GM08714 (cell line): Measurements from ENCODE around the gene NOD2.

Experiments used
- H3K4me3 ChIP-seq: fragments of 200-500 bp; sonication (Bioruptor generic); 2 replicates; pipeline ENCODE4 v1.5.1; 2014; ENCODE audit warnings: mild to moderate bottlenecking, low read length, inconsistent platforms
- ZNF274 ChIP-seq: IDR thresholded peaks from 2 replicates; pipeline ENCODE4 v1.6.1; 2012; ENCODE audit warnings: mild to moderate bottlenecking, low read depth, low read length

NOD2 gene

GRCh38 chr16:50709061-50709684 lies 15.8 kb downstream of the NOD2 start:
- no peak for TF ChIP-seq ZNF274
- no peak overlapping the region for H3K4me3 ChIP-seq

GRCh38 chr16:50709980-50710379 lies 16.6 kb downstream of the NOD2 start:
- no peak for TF ChIP-seq ZNF274
- H3K4me3 ChIP-seq, result no peak overlapping the region

DNA sequence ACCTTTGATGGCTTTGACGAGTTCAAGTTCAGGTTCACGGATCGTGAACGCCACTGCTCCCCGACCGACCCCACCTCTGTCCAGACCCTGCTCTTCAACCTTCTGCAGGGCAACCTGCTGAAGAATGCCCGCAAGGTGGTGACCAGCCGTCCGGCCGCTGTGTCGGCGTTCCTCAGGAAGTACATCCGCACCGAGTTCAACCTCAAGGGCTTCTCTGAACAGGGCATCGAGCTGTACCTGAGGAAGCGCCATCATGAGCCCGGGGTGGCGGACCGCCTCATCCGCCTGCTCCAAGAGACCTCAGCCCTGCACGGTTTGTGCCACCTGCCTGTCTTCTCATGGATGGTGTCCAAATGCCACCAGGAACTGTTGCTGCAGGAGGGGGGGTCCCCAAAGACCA lies 17.6 kb downstream of the NOD2 start:
- H3K4me3 ChIP-seq, result no peak overlapping the region
- TF ChIP-seq ZNF274, result no peak

DNA sequence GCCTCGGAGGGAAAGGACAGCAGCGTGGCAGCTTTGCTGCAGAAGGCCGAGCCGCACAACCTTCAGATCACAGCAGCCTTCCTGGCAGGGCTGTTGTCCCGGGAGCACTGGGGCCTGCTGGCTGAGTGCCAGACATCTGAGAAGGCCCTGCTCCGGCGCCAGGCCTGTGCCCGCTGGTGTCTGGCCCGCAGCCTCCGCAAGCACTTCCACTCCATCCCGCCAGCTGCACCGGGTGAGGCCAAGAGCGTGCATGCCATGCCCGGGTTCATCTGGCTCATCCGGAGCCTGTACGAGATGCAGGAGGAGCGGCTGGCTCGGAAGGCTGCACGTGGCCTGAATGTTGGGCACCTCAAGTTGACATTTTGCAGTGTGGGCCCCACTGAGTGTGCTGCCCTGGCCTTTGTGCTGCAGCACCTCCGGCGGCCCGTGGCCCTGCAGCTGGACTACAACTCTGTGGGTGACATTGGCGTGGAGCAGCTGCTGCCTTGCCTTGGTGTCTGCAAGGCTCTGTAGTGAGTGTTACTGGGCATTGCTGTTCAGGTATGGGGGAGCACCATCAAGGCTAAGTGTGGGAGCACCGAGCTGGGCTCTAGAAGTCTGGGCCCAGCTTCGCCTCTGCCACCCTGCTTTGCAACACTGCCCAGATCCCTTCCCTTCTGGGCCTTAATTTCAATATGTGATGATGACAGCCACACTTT lies 18.6 kb downstream of the NOD2 start:
- TF ChIP-seq ZNF274, result no peak

GRCh38 chr16:50712560-50712898 lies 19.1 kb downstream of the NOD2 start:
- no peak for TF ChIP-seq ZNF274
- no peak overlapping the region for H3K4me3 ChIP-seq

More for the DNA sequence above, 18.6 kb downstream of the NOD2 start:
- H3K4me3 ChIP-seq, result no peak overlapping the region

DNA sequence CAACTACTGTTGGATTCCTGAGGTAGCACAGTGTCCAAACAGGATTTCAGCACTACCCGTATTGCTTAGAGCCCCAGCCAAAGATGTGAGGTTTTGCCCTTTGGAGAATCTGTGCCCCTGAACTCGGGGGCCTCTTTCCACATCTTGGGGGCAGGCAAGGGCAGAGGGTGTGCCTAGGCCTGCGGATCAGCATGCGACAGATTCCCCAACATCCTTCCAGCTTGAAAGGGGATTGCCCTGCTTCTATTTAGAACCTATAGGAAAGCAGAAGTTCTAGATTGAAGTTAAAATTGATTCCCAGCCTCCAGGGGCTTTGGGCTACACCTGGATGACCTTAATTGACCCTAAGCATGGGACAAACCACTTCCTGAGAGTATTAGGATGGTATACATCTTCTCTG lies 19.6 kb downstream of the NOD2 start:
- TF ChIP-seq ZNF274, result no peak
- no peak overlapping the region for H3K4me3 ChIP-seq

DNA sequence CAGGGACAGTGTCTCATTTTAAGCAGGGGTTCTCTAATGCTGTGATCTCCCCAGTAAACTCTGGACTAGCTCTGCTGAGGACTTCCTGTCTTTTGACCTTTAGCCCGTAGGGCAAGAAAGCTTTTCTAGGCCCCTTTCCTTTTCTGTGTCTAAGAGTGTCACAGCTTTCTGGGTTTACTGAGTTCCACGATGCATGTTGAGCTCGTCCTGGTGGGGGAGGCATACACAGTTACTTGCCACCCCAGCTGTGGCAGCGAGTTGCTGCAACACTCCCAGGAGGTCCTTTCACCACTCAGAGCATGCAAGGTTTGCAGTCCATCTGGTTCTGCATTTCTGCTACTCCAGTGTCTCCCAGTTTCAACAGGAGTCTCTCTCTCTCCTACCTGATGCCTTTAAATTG lies 23.7 kb downstream of the NOD2 start:
- no peak for TF ChIP-seq ZNF274
- no peak overlapping the region for H3K4me3 ChIP-seq

- no peak overlapping the region for H3K4me3 ChIP-seq
- TF ChIP-seq ZNF274, result no peak
Measured at GRCh38 chr16:50717494-50717893, 24.1 kb downstream of the NOD2 start.

DNA sequence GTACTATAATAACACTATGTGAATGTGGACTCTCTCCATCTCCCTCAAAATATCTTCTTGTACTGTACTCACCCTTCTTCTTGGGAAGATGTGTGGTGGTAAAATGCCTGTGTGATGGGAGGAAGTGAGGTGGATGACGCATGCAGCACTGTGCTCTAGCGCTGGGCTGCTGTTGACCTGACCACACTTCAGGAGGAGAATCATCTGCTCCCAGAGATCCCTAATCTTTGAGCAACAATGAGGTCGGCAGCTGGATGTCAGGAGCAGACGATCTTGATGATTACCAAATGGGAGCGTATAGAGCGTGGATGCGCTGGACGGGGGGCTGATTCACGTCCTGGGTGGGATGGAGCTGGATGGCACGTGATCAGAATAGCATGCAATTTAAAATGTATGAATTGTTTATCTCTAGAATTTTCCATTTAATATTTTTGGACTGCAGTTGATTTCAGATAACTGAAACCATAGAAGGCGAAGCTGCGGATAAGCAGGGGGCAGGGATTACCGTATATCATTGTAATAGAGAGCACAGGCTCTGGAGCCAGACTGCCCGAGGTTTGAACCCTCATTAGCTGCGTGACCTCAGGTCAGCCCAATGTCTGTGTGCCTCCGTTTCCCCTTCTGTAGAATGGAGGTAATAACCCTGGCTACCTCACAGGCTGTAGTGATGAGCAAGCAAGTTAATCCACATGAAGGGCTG lies 24.8 kb downstream of the NOD2 start:
- H3K4me3 ChIP-seq, result no peak overlapping the region
- no peak for TF ChIP-seq ZNF274

DNA sequence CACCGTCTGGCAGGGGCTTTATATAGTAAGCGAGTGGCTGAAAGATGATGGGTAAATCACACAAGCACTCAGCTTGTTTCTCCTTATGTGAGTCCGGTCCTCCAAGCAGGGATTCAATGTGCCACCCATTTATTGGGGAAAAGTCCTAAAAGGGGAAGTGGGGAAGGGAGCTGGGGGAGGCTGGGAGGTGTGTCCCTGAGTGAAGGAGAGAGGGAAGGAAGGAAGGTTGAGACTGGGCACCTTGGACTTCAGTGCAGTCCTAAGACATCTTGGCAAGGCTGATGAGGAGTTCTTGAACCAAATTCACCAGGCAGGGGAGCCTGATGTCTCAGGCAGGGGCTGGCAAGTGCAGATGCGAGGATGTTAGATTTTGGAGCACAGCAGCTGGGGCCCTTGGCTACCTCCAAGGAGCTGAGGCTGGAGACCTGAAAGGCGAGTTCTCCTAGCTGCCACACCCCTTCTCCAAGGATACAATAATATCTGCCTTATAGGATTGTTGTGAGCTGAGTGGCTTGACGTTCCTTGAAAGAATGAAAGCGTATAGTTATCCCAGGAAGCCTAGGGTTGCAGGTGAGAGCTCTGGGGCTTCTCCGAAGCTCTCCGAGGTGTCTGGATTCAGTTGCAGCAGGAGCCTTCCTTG lies 25.5 kb downstream of the NOD2 start:
- no peak overlapping the region for H3K4me3 ChIP-seq
- TF ChIP-seq ZNF274, result no peak

- no peak overlapping the region for H3K4me3 ChIP-seq
- TF ChIP-seq ZNF274, result no peak
Measured at GRCh38 chr16:50719401-50720337, 26.3 kb downstream of the NOD2 start.

DNA sequence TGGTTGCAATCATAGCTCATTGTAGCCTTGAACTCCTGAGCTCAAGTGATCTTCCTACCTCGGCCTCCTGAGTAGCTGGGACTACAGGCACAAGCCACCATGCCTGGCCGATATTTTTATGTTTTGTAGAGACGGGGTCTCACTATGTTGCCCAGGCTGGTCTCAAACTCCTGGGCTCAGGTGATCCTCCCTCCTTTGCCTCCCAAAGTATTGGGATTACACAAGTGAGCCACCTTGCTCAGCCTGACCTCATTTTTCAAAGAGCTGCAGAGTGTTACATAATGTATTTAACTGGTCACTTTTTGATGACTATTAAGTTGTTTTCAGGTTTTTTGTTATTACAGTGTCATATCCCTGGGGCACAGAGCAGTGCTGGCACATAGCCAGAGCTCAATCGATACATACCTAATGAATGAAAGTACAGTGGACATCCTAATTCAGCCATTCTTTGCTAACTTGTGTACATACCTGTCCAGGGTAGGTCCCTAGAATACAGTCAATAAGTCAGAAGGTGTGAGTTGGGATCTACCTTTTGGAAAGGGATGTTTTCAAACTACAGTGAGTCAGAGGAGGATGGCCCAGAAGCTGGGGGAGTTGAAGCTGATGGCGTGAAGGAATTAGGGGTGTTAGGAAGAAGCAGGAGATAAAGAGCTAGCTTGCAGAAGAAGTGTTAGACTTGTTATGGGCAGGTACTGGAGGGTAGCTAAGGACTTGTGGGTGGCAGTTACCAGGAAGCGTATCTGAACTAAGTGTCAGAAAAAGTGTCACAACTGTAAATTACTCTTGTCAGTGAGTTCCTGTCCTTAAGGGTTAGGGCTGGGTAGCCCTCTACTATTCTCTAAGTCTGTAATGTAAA lies 28.4 kb downstream of the NOD2 start:
- TF ChIP-seq ZNF274, result no peak

DNA sequence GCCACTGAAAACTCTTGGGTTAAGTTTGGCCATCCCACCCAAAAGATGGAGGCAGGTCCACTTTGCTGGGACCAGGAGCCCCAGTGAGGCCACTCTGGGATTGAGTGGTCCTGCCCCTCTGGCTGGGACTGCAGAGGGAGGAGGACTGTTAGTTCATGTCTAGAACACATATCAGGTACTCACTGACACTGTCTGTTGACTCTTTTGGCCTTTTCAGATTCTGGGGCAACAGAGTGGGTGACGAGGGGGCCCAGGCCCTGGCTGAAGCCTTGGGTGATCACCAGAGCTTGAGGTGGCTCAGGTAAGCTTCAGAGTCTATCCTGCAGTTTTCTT lies 29.0 kb downstream of the NOD2 start:
- no peak for TF ChIP-seq ZNF274

More for the DNA sequence above, 28.4 kb downstream of the NOD2 start:
- no peak overlapping the region for H3K4me3 ChIP-seq

GRCh38 chr16:50722960-50723359 lies 29.6 kb downstream of the NOD2 start:
- TF ChIP-seq ZNF274, result no peak
- no peak overlapping the region for H3K4me3 ChIP-seq

More for the DNA sequence above, 29.0 kb downstream of the NOD2 start:
- H3K4me3 ChIP-seq, result no peak overlapping the region
